Activated CD4-positive, alpha-beta T cell treated with anti-CD3 and anti-CD28 coated beads for 4 hours (primary cell): Measurements from ENCODE around the gene LRRC8E.

Source experiments
- DNase-seq, 2 donors: peaks; one replicate each; pipeline ENCODE4 v3.0.0-alpha.2; 2020

LRRC8E gene

DNA sequence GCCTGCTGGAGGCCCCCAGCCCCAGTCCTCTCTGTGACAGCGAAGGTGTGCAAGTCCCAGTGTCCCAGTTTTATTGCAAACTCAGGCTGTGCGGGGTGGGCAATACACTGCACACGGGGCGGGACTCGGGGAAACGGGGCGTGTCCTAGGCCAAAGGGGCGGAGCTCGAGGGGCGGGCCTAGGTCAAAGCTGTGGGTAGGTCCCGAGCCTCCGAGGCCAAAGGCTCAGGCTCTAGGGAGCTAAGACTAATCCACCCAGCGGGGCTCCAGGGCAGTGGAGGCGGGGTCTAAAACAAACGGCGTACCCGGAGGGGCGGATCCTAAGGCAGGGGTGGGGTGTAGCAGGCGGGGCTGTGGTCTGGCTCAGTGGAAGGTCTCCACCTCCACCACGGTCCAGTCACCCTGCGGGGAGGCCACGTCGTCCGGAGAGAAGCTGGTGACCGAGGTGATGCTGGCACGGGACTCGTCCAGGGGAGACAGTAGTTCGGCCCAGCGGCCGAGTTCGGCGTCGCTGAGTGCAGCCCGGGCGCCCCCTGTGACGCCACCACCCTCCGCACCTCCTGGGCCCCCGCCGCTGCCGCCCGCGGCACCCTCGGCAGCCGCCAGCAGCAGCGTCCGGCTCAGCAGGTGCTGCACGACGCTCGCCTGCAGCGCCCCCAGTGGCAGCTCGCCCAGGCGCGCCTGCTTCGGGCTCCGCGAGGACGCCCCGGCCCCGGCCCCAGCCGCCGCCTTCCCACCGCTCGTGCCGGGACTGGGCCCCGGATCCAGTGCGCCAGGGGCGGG is 19.4 kb upstream of the LRRC8E start:
- DNase-seq: peak; percentile 77 to 79

- peak; percentile 81 to 84 for DNase-seq
Observed at GRCh38 chr19:7869453-7869909, 18.8 kb upstream of the LRRC8E start.

DNA sequence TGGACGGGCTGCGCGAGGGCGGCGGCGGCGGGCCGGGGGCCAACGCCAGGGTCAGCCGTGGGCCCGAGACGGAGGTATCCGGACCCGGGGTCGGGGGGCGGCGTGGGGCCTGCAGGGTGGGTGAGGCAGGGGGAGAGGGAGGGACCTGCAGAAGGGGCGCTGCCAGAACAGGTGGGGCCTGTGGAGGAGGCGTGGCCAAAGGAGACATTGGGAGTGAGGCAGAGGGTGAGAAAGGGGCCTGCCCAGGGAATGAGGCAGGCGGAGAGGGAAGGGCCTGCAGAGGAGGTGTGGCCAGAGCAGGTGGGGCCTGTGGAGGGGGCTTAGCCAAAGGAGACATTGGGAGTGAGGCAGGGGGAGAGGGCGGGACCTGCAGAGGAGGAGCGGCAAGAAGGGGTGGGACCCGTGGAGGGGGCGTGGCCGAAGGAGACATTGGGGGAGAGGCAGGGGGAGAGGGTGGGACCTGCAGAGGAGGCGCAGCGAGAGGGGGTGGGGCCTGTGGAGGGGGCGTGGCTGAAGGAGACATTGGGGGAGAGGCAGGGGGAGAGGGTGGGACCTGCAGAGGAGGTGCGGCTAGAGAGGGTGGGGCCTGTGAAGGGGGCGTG is 18.3 kb upstream of the LRRC8E start:
- peak; percentile 38 to 47 for DNase-seq

GRCh38 chr19:7870571-7871436 is 17.5 kb upstream of the LRRC8E start:
- peak in 1 of 2 donors; percentile 30 for DNase-seq

GRCh38 chr19:7871437-7872305 is 16.6 kb upstream of the LRRC8E start:
- peak; percentile 73 to 81 for DNase-seq

GRCh38 chr19:7872306-7873204 is 15.8 kb upstream of the LRRC8E start:
- no peak for DNase-seq

GRCh38 chr19:7873304-7874075 is 14.8 kb upstream of the LRRC8E start:
- DNase-seq: no peak

DNA sequence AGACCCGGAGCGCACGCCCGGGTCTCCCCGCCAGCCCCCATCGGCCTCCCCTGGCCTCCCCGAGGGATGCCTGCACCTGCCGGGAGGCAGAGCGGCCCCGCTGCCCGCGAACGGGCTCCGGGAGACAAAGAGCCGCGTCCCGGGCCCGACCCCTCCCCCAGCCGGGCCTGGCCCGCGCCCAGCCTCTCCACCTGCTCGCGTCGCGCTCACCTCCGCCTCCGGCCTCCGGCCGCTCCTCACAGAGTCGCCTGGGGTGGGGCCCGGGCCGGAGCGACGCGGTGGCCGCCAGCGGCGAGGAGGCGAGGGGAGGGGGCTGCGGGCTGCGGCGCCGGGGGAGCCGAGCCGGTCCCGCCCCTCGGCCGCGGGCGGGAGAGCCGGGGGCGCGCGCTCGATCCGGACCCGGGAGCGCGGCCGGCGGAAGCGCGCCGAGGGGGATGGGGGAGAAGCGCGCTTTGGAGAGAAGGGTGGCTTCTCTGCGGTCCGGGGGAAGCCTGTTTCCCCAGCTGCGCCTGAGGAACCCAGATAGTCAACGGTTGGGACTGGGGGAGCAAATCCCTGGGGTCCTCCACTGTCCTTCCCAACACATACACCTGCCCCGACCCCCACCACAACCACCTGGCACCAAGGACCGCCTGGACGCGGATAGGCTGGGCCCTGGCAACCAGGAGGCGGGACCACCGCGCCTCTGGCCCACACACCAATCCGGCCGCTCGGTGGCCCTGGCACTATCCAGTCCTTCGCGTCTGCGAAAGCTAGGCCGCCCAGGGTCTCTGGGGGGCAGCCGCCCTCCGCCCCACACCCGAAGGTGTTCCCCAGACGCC is 14.0 kb upstream of the LRRC8E start, which contains the start of gene PRR36:
PRR36 (minus strand) TSS at position 315 of the 821 bp plus-strand sequence. CDS start 701 bp downstream, outside the sequence.
- DNase-seq: no peak

- DNase-seq: no peak
Observed at GRCh38 chr19:7874897-7875273, 13.4 kb upstream of the LRRC8E start.

DNA sequence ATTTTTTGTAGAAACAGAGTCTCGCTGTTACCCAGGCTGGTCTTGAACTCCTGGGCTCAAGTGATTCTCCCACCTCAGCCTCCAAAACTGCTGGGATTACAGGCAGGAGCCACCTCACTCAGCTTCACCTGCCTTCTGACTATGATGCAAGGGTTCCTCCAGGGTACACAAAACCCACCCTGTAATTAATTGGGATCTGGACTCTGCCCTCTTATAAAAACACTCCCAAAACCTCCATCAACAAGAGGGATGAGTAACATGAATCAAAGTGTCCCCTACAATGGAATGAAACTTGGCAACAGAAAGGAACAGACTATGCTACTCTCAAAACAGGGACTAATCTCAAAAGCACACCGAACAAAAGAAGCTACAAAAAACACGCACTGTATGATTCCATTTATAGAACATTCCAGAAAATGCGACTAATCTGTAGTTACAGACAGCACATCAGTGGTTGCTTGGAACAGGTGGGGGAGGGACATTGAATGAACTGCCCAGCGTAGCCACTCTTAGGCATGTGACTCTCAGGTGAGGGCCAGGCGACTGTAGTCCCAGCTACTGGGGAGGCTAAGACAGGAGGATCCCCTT is 11.0 kb upstream of the LRRC8E start:
- no peak for DNase-seq

DNA sequence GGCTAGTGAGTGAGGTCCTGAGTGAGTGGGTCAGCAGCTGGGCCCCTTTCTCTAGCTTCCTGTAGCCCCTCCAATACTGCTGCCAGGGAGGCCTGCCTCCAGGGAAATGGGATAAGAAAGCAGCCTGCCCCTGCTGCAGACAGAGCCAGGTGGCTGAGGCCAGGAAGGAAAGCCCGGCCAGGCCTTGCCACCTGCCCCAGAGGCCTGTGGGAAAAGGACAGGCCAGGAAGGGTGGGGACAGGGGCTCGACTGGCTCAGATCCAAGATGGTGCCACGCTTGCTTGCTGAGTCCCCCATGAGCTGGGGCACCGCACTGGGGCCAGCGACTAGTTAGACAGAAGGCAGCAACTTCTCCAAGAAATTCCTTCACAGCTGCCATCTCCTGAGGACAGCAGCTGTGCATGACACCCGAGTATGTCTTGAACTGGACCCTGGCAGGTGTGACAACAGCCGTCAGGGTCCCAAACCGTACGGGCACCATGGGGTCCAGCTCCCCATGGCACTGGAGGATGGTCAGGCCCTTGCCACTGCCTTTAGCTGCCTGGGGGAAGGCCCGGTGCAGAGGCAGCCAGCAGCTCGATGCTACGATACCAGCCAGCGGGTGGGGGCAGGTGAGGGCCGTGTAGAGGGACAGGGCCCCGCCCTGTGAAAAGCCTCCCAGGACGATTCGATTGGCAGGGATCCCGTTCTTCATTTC is 9.1 kb upstream of the LRRC8E start:
- DNase-seq: no peak

GRCh38 chr19:7879836-7880235 is 8.5 kb upstream of the LRRC8E start:
- DNase-seq: no peak

DNA sequence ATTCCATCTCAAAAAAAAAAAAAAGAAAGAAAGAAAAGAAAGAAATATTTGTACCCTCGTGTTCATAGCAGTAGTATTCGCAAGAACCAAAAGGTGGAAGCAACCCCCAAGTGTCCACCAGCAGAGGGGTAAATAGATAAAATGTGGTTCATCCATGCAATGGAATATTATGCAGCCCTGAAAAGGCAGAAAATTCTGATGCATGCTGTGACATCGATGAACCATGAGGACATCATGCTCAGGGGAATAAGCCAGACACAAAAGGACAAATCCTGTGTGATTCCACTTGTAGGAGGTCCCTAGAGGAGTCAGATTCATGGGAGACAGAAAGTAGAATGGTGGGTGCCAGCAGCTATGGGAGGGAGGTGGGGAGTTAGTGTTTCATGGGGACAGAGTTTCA is 6.4 kb upstream of the LRRC8E start:
- no peak for DNase-seq

DNA sequence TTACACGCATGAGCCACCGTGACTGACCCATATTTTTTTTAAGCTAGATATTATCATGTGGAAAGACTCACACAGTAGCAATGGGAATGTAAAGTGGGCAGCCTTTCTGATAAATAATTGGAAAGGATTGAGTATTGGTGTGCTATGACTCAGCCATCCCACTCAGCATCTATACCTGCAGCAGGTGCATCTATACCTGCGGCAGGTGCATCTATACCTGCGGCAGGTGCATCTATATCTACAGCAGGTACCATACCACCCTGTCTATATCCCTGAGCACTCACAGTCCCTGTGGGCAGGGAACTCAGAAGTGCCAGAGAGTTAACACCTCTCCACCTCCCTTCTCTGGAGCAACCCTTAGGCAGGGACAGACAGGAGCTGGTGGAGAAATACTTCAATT is 5.2 kb upstream of the LRRC8E start:
- DNase-seq: no peak

- no peak for DNase-seq
Observed at GRCh38 chr19:7883796-7884570, 4.3 kb upstream of the LRRC8E start.

DNA sequence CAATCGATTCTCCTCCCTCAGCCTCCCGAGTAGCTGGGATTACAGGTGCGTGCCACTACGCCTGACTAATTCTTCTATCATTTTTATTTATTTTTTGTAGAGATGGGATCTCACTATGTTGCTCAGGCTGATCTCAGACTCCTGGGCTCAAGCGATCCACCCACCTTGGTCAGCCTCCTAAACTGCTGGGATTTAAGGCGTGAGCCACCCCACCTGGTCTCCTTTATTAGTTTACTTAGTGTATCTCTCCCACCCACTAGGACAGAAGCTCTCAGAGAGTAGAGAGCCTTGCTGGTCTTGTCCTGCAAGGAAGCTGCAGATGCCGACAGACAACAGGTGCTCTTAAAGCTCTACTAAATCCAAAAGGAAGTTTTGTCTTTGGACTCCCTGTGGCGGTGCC is 2.5 kb upstream of the LRRC8E start:
- DNase-seq: no peak

DNA sequence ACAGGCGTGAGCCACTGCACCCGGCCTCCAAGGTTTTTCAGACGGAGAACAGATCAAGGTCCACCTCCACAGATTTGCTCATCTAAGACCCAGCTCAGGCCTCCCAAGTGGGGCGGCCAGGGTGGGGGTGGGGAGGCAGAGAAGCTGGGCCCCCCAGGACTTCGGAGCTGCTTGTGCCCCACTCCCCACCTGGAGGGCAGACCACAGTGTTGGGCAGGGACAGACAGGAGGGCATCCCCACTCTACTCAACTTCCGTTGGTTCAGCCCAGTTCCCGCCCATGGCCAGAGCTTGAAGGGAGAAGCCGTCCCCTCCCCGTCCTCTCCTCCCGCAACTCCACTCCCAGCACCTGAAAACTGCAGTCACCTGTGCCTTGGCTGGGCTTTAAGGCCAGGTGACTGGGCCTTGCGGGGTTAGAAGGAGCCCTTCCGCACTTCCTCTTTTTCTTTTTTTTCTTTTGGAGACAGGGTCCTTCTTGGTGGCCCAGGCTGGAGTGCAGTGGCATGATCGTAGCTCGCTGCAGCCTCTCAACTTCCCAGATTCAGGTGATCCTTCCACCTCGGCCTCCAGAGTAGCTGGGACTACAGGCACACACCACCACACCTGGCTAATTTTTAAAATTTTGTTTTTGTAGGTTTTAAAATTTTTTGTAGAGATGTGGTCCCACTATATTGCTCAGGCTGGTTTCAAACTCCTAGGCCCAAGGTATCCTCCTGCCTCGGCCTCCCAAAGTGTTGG is 734 bp upstream of the LRRC8E start:
- no peak for DNase-seq
